NB4 (cell line): ENCODE measurements around the gene STK36.

ENCODE experiments used
- CTCF ChIP-seq: IDR thresholded peaks from one replicate; pipeline ENCODE4 v1.5.1; 2012; ENCODE audit warnings: low read depth, low read length
- POLR2A ChIP-seq: IDR thresholded peaks from 2 replicates; pipeline ENCODE4 v1.6.1; 2011; ENCODE audit warnings: mild to moderate bottlenecking; ENCODE audit not compliant: insufficient read length; ENCODE audit errors: extremely low read depth

- TF ChIP-seq CTCF = no peak
- no peak for TF ChIP-seq POLR2A
These were observed 31.5 kb downstream of the STK36 start for GRCh38 chr2:218703341-218703740.
